HCT116 (cell line): ENCODE data around the gene SH3TC1.

Experiments used
- ZNF274 ChIP-seq: fragments of 200-500 bp; sonication (Bioruptor generic); IDR thresholded peaks from 2 replicates; pipeline ENCODE4 v1.6.1; 2014; ENCODE audit warnings: mild to moderate bottlenecking, low read depth, low read length, inconsistent platforms
- TF ChIP-seq, protein P1 (sequence below), 3 experiments: fragments of 200-600 bp in 1 of 3; sonication (generic) in 1 of 3; IDR thresholded peaks in 2 of 3; conservative IDR thresholded peaks in 1 of 3; 2 replicates each; pipeline ENCODE4 v1.5.1; 2012 to 2017; ENCODE audit warnings: low read depth in 2 of 3, low read length in 2 of 3, antibody characterized with exemption in 1 of 3, borderline replicate concordance in 1 of 3, control low read depth in 1 of 3, mild to moderate bottlenecking in 1 of 3, mixed read lengths in 1 of 3, mixed run types in 1 of 3, moderate library complexity in 1 of 3; ENCODE audit not compliant: insufficient read depth in 1 of 3
- TF ChIP-seq, protein P2 (sequence below): IDR thresholded peaks from 2 replicates; pipeline ENCODE4 v1.6.1; 2012

DNA sequence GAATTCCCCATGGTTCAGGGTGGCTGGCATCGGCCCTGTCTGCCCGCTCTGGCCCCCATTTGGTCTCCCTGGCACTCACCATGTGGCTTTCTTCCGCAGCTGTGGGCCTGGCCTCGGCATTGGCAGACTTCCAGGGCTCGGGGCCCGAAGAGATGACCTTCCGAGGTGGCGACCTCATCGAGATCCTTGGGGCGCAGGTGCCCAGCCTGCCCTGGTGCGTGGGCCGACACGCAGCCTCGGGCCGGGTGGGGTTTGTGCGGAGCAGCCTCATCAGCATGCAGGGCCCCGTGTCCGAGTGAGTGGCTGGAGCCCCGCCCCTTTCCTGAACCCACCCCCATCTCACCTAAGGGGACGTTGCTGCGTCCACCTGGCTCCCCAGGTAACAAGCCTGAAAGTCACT lies 20.1 kb downstream of the SH3TC1 start:
- TF ChIP-seq, protein P1, sequence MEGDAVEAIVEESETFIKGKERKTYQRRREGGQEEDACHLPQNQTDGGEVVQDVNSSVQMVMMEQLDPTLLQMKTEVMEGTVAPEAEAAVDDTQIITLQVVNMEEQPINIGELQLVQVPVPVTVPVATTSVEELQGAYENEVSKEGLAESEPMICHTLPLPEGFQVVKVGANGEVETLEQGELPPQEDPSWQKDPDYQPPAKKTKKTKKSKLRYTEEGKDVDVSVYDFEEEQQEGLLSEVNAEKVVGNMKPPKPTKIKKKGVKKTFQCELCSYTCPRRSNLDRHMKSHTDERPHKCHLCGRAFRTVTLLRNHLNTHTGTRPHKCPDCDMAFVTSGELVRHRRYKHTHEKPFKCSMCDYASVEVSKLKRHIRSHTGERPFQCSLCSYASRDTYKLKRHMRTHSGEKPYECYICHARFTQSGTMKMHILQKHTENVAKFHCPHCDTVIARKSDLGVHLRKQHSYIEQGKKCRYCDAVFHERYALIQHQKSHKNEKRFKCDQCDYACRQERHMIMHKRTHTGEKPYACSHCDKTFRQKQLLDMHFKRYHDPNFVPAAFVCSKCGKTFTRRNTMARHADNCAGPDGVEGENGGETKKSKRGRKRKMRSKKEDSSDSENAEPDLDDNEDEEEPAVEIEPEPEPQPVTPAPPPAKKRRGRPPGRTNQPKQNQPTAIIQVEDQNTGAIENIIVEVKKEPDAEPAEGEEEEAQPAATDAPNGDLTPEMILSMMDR (IDR thresholded peaks at IDR 0.05 in 2 of 3, conservative IDR thresholded peaks at IDR 0.05 in 1 of 3; ENCODE audit: borderline replicate concordance in 1 of 3, insufficient read depth in 1 of 3, low read depth in 2 of 3, low read length in 2 of 3), result no peak
- TF ChIP-seq, protein P2, sequence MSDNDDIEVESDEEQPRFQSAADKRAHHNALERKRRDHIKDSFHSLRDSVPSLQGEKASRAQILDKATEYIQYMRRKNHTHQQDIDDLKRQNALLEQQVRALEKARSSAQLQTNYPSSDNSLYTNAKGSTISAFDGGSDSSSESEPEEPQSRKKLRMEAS, result no peak
- no peak for TF ChIP-seq ZNF274
